LNCaP clone FGC (cell line): ENCODE results near the gene RABGAP1L.
"Not testable (repeated sequence)": the region's sequence is repeated elsewhere in the genome, so short reads cannot be mapped to it uniquely, and the experiment has no call there.

Source experiments
- DNase-seq: peaks from one replicate; pipeline ENCODE4 v3.0.0-alpha.2; 2011; ENCODE audit warnings: low read depth
- H3K4me3 ChIP-seq: 2 replicates; pipeline ENCODE4 v1.5.1; 2011; ENCODE audit warnings: mild to moderate bottlenecking, low read depth, low read length, control low read depth
- CTCF ChIP-seq: IDR thresholded peaks from 2 replicates; pipeline ENCODE4 v1.5.1; 2012; ENCODE audit warnings: mild to moderate bottlenecking; ENCODE audit not compliant: control insufficient read depth, insufficient read depth; ENCODE audit errors: extremely low read depth

The RABGAP1L gene

GRCh38 chr1:174710868-174711845 is 551.8 kb downstream of the RABGAP1L start:
- no peak for DNase-seq
- H3K4me3 ChIP-seq, result no peak overlapping the region
- no peak for TF ChIP-seq CTCF

DNA sequence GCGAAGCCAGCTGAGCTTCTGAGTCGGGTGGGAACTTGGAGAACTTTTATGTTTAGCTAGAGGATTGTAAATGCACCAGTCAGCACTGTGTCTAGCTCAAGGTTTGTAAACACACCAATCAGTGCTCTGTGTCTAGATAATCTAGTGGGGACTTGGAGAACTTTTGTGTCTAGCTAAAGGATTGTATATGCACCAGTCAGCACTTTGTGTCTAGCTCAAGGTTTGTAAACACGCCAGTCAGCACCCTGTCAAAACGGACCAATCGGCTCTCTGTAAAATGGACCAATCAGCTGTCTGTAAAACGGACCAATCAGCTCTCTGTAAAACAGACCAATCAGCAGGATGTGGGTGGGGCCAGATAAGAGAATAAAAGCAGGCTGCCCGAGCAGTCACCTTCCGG is 552.5 kb downstream of the RABGAP1L start:
- H3K4me3 ChIP-seq, DNase-seq: not testable (repeated sequence)

DNA sequence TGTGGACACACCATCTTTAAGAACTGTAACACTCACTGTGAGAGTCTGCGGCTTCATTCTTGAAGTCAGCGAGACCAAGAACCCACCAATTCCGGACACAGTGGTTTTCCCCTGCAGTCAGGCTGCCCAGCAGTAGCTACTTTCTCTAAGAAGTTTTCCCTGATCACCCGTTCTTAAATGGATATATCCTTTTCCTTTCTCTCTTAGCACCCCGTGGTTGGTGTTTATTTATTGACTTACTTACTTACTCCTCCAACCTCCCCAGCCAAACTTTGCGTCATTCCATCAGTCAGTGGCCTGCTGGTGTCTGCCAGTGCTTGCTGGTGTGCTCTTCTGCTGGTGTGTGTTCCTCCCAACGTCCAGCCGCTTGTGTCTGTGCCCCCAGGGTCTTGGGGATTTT is 553.2 kb downstream of the RABGAP1L start:
- H3K4me3 ChIP-seq, result no peak overlapping the region
- DNase-seq, result no peak
- TF ChIP-seq CTCF, result no peak

- no peak for TF ChIP-seq CTCF
- no peak for DNase-seq
- no peak overlapping the region for H3K4me3 ChIP-seq
Measured at GRCh38 chr1:174713796-174714195, 554.5 kb downstream of the RABGAP1L start.

GRCh38 chr1:174719194-174719593 is 559.9 kb downstream of the RABGAP1L start:
- DNase-seq, result no peak
- no peak for TF ChIP-seq CTCF
- H3K4me3 ChIP-seq, result no peak overlapping the region

DNA sequence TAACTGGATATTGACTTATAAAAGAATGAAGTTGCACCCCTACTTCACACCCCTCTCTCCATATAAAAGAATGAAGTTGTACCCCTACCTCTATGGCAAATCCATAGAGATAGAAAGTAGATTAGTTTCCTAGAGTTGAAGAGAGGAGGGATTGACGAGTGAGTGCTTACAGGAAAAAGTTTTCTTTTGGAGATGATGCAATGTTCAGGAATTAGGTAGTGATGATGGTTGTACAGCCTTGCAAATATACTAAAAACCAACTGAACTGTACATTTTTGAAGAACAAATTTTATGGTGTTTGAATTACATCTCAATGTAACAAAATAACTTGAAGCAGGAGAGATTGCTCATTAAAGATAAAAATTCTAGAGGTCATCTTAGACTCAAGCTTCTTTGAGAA is 561.3 kb downstream of the RABGAP1L start:
- TF ChIP-seq CTCF, result no peak
- DNase-seq, result no peak
- H3K4me3 ChIP-seq, result no peak overlapping the region

GRCh38 chr1:174721246-174721645 is 561.9 kb downstream of the RABGAP1L start:
- no peak overlapping the region for H3K4me3 ChIP-seq
- no peak for TF ChIP-seq CTCF

More at GRCh38 chr1:174721246-174721645, 561.9 kb downstream of the RABGAP1L start:
- no peak for DNase-seq
